Measurements from ENCODE around the gene MIDN. TPM values are rescaled to one million over a fixed set of nuclear protein-coding genes. Genes with fewer than 3 reads are reported as not detected.

MIDN gene
- total RNA-seq, 1 donor from 2014 or later, result 121 TPM

DNA sequence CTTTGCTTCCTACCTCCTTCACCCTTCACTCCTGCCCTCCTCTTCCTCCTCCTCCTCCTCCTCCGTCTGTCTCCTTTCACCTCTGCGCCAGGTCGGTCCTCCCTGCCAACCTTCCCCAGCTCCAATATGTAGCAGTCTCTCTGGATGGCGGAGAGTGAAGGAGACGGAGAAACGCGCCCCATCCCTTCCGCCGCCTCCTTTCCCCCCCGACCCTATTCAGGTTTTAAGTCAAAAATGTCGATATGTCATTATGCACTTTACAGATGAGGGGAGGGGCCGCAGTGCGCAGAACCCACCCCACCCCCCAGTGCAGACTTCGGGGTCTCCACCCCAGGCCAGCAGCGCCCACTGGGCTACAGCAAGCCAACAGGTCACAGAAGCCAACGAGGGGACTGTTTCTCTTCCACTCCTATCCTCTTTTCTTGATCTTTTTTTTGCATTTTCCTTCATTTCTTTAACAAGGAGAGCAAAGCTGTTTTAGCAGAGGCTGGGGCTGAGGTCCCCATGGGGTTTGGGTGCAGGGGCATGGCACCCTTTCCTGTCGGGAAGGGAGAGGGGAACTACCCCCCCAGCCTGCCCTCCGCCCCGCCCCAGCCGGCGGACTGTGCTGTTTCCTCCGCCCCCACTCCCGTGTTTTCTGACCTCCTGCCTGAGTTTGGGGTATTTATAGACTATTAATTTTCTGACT is 9.2 kb downstream of the MIDN start:
- DNase-seq (ENCODE audit: low spot score), result no peak

DNA sequence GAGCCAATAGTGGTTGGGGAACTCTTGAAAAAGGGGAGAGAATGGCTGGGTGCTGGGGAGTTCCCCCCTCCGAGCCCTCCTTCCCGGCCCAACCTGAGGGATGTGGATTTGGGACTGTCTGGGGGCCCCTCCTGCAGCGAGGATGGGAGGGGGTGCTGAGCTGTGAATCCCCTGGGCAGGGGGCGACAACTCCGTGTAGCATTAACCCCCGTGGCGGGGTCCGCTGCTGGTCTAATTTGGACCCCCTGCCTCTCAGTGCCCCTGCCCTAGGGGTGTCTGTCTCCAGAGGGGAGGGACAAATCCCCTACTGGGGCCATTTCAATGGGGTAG is 9.7 kb downstream of the MIDN start:
- DNase-seq (ENCODE audit: low spot score), result no peak

DNA sequence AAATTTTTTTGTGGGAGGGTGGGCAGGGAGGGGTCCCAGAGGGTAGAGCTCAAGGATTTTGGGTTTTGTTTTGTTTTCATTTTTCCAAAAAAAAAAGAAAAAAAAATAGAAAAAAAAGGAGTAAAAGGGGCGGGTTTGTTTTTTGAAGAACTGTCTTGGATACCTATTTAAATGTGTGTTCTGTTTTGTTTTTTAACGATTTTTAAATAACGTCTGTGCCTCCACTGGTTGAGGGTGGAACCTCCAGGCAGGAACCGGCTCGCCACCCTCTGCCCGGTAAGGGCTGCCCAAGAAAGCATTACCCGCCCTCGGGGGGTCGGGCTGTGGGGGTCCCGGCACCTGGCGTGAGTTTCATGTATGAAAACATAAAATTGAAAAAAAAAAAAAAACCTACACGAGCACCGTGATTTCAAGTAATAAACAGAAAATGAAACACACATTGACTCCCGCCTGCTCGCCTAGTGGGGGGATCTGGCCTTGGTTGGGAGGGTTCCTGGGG is 10.4 kb downstream of the MIDN start:
- DNase-seq (ENCODE audit: low spot score), result no peak

DNA sequence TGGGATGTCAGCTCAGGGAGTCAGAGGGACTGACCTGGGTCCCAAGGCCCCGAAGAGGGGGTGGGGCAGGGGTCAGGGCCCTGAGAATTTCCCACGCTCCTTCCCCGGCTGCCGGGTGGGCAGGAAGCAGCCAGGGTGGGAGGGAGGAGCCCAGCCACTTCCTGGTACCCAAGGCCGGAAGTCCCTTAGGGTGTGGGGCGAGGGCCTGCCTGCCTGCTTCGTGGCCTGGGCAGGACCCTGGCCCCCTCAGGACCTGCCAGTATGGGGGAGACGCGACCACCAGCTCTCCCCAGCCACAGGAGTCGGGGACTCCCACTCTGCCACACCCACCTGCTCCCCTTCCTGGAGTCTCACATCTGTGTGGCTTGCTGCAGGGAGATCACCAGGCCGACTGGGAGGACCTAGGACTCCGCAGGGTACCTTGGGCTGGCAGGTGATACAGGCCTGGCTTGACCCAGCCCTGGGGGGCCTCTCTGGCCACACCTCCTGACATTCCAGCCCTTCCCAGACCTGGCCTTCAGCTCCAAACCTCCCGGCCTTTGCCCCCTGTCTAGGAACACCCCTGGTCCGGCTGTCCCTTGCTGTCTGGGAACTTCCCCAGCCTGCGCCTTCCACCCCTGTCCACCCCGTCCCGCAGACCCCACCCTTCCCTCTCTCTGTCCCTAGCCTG is 11.0 kb downstream of the MIDN start:
- DNase-seq (ENCODE audit: low spot score), result no peak

DNA sequence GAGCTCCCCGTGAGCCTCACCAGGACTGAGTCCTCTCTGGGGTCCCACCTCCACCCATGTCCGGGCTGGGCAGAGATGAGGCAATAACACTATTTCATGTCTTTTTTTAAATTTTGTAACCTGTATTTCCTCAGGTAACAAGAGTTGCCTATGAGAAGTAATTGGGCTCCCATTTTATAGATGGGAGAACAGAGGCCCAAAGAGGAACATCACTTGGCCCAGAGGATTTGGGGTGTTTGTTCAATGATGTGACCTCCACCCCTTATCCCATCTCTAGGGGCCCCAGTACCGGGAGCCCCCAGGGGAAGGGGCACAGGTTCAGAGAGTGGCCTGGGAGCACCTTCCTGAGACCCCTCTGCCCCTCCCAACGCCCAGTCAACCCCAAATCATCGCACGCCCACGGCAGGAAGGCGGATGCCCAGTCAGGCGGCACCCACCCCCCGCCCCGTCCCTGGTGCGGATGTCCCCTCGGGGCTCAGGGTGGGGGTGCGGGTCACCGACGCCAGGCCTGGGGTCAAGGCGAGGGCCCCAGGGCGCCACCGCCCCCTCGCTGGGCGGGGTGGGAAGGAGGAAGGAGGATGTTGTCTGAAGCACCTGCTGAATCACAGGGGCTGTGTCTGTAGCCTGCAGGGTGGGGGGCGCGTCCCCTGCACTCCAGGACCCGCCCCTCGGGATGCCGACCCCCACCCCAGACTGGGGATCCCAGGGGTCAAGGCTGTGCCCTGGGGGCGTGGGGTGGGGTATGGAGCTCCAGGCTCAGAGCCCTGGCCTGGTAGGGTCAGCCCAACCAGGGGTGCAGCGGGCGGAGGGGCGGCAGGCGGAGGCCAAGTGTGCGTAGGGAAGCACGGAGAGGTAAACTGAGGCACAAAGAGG is 11.7 kb downstream of the MIDN start:
- DNase-seq (ENCODE audit: low spot score), result no peak

DNA sequence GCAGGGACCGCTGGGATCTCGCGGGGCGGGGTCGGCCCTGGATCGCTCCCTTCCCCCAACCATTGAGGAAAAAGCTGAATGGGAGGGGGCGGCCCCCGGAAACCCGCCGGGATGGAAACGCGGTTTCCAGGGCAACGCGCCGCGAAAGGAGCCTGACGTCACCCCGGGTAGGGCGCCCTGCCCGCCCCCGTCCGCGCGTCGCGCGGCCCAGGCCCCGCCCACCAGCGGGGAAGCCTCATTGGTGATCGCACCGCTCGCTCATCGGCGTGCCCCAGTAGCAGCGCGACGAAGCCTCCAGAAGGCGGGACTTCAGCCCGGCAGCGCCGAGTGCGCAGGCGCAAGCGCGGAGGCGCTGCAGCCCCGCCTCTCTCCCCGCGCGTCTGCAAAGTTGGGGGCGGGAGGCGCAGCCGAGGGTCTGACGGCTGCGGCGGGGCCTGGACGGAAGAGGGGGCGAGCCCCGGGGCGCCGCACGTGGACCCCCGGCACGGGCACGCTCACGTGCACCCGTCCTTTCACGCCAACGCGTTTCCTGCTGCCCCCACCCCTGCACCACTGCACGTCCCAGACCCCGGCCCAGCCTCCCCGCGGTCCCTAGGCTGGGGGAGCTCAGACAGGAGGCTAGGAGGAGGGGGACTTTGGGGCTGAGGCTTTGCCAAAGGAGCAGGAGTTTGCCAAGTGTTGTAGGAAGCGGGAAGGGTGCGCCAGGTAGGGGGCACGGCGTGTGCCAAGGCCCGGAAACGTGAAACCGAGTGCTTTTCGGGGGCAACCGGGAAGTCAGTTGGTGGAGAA is 12.6 kb downstream of the MIDN start:
- peak; percentile 97 for DNase-seq (ENCODE audit: low spot score)

DNA sequence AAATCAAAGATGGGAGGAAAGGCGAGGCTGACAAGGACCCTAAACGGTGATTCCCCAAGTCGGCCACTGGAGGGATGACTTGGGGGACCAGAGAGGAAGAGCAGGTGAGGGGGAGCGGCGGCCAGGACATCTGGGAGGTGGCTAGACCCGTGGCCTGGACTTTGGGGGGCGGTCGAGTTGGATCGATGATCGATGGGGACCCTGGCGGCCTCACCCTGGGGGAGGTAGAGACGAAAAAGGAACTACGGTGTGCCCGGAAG is 13.1 kb downstream of the MIDN start:
- no peak for DNase-seq (ENCODE audit: low spot score)

DNA sequence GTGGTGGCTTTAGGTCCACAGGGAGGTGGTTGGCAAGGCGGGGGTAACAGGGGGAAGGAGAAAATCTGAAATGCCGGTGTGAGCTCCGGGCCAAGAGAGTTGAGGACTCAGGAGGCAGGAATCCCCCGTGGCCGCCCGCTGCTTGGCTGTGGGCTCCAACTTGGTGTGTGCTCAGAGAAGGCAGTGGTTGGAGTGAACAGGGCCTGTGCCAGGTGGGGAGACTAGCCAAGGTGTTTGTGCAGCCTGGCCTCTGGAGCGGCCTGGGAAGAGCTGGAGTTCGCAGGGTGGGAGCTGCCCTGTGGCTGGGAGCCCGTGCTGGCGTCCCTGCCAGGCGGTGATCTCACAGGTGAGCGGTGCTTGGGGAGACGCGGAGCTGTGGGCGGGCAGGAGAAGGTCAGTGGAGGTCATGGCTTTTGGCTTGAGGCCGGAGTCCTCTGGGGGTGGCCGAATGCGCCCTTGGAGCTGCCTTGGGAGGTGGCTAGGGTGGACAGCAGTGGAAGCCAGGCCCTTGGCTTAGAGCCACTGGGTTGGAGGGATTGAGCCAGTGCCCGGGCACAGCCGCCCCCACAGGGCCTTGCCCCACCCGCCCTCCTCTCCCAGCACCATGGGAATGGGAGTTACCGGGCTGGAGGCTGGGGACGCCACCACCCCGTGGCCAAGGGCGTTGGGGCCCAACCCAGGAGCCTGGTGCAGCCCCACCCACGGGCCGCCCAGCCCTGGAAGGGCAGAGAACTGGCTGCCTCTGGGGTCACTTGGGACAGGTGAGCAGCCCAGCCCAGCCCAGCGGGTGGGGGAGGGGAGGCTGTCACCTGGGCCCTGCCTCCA is 13.6 kb downstream of the MIDN start:
- no peak for DNase-seq (ENCODE audit: low spot score)

DNA sequence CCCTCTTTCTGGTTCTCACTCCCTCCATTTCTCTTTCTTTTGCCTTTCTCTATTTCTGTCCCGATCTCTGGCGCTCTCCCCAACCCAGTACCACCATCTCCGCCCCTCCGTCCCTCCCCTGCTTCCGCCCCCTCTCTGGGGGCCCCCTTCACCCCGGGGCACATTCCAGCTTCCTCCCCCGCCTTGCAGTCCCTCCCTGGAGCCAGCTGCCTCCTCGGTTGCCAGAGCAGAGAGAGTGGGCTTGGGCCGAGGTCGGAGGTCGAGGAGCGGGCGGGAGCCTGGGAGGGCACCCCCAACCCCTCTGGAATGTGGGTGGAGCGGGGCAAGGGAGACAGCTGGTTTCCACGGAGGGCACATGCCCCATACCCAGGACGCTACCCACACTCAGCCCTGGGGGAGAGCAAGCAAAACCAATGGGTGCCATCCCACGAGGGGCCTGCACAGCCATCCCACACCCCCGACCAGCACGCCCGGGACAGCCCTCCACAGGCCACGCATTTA is 14.3 kb downstream of the MIDN start:
- no peak for DNase-seq (ENCODE audit: low spot score)

DNA sequence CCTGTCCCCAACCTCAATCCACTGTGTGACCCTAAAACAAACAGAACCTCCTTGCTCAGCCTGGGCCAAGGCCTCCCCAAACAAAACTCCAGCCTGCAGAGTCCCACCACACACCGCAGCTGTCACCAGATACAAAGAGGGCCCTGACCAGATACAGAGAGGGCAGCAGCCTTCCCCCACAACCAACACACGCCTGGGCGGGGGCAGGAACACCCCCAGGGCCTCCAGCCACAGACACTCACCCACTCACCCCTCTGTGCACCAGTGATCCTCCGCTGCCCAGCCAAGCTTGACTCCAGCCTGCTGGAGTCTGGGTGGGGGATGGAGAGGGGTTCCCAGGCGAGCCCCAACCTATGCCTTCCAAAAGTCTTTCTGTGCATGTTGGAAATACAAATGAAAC is 14.8 kb downstream of the MIDN start:
- DNase-seq (ENCODE audit: low spot score), result no peak

DNA sequence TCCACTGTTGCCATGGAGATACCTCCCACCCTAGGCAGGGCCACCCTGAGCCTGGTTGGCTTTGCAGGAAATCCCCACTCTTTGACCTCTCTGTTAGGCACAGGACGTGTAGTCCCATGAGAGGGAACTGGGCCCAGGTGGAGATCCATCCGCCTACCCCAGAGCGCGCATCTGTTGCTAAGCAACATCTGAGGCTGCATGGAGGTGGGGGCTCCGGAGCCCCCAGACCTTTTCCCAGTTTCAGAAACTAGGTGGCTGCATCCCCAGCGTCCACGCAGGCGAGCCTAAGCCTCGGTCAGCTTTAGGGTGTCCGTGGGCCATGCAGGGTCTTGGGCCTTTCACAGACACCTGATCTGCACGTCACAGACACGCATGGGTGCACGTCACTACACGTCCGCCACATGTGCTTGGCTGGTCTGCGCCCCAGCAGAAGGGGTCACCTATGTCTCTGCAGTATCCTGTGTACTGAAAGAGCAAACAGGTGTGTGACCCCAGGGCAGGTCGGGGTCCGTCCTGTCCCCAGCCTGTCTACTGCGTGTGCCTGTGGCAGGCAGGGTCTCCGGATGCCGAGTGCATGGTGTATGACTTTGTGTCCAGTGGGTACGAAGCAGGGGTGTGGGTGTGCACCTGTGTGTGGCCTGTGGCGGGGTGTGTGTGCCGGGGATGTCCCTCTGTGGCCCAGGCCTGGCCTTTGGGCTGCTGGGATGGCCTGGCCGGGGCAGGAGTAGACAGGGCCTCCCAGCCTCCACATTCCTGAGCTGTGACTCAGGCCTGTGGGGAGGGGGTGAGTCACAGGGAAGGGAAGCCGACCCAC is 16.6 kb downstream of the MIDN start:
- DNase-seq (ENCODE audit: low spot score), result peak; percentile 80

DNA sequence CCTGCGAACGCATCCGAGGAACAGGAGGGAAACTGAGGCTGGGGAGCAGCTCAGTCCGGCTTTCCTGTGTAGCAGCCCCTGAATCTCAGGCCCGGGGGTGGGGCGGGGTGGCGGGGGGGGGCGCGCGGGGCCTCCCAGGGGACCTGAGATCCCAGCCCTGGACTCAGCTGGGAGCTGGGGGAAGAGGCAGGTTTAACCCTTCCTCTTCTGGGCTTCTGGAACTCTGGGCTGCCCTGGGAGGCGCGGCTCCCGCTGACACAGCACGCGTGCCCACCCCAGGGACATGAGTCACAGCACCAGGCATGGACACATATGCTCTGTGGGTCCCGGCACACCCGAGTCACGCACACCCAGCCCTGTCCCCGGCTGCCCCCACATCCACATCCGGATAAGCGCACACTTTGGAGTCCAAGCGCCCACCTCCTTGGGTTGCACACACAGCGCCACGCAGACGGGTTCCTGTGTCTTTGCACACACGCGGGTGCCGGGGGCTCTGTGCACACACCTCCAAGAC is 17.3 kb downstream of the MIDN start:
- DNase-seq (ENCODE audit: low spot score), result peak; percentile 79

DNA sequence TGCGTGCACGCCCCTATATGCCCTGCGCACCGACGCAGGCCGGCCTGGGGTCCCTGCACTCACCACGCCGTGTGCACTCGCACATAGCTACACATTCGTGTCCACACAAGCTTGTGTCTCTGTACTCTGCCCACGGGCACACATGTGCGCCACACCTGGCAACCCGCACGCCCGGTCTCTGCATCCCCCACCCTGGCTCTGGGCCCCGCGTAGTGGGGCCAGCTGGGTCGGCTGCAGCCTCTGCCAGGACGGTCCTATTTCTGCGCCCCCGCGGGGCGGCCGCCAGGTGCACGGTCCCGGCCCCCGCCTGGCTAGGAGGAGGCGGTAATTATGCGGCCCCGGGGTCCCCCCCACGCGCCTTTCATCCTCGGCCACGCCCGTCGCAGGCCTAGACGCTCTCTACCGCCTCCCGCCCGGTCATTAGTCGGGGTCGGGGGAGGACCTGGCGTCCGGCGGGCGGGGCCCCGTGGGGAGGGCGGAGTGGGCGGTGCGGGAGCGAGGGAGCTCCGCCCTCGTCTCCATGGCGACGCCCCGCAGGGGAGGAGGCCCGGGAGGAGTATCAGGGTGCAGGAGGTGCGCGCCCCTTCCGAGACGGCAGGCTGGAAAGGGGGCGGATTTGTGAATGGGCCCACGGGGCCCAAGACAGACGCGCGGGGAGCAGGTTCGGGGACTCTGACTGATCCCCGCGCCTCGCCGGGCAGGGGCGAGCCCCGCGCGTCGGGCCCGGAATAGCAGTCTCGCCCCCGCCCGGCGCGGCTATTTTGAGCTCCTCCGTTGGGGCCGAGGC is 17.9 kb downstream of the MIDN start:
- peak; percentile 90 for DNase-seq (ENCODE audit: low spot score)

DNA sequence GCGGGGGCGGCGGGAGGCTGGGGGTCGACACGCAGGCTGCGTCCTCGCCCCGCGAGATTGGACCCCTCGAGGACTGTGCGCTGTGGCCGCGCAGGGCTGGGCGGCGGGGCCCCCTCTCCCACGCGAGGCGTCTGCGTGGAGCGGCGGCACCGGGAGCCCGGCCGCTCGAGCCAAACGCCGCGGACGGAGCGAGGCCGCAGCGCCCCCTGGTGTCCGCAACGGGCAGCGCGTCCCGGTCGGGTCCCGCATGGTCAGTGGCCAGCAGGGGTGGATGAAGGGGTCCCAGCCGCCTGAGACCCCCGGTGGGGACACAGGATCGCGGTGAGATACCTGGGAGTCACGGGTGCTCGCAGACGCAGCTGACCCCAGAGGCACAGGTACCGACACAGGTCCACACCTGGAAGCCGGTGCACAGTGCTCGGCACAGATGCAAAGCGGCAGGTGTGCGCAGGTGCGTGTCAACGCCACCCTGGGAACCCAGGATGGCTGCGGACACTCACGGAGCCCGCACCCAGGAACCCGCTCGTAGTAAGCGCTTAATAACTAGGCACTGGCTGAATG is 18.6 kb downstream of the MIDN start:
- DNase-seq (ENCODE audit: low spot score), result peak; percentile 82

DNA sequence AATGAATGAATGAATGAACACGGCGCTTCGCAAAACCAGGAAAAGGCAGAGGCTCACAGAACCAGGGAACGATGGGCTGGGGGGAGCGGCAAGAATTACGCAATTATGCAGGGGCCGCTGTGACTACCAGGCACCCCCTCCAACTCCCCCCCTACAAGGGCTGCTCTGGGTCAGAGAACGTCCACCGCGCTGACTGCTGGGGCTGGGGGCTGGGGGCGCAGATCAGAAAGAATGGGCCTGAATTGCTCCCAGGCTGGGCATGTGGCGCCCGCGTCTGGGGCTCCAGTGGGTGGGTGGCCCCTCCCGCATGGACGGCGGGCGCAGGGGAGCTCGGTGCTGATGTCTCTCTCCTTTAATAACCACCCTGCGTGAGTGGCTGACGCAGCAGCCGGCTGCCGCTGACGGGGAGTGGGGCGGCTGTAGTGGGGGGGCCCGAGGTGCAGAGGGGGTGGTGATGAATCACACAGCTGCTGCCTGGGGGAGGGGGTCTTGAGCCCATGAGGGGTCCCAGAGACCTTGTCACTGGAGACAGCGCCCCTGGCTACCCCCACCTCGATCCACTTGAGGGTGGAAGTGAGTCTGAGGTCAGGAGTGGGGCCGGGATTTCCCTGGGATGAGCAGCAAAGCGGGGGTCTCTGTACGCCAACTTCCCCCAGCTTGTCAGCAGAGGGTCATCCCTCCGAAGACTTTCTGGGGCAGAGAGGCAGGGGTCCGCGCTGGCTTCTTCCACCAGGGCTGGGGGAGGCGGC is 19.3 kb downstream of the MIDN start:
- peak; percentile 50 for DNase-seq (ENCODE audit: low spot score)

DNA sequence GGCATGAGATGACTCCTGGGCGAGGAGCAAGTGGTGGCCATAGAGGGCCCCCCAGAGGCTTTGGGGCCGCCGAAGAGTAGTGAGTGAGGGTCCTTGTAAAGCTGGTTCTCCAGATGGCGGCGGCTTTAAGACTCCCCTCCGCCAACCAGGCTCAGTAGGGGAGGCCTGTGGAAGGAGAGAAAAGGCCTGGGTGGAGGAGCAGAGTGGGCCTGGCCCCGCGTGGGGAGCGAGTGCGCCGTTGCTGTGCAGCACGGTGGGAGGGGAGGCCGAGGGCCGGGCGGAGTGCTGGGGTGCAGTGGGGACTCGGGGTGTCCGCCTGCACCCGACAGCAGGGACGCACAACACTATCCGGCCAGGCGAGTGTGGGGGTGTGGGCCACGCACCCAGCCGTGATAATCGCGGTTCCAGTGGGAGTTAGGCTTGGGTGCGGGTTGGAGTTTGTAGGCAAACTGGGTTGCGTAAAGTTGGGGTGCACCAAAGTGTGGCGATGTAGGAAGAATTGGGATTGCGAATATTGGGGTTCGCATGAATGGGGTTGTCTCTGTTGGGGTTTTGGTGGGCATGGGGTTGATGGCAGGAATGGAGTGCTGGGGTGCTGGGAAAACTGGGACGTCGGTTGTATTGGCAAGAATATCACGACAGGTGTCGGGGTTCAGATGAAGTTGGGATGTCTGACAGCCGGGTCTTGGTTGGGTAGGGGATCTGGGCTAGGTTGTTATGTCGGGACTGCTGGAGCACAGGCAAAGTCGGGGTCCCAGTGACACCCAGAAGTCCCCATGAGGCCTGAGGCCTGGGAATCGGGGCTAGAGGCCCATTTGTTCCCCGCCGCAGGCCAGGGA is 20.1 kb downstream of the MIDN start:
- DNase-seq (ENCODE audit: low spot score), result no peak

DNA sequence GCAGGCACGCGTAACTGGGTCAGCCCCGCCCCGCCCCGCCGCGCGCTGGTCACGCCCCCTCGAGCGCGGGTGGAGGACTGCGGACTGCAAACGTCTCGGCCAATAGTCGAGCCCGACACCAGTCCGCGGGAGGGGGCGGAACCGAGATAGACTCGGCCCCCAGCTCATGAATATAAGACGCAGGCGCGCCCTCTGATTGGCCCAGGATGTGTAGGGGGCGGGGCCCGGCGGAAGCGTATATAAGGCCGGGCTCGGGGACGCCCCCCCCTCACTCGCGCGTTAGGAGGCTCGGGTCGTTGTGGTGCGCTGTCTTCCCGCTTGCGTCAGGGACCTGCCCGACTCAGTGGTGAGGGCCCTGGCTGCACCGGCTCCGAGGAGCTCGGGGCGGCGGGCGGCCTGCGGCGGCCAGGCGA is 20.7 kb downstream of the MIDN start, which contains the start of gene CIRBP:
Gene CIRBP (plus strand): TSS at position 268 of the 413 bp plus-strand sequence. CDS start 1,602 bp downstream, outside the sequence.
- peak; percentile 100 for DNase-seq (ENCODE audit: low spot score)

All from ureter (tissue), 1 donor.